ENCODE results near the gene ERMN. TPM values are rescaled to one million over a fixed set of nuclear protein-coding genes. Genes with fewer than 3 reads are reported as not detected.

ERMN gene
- total RNA-seq, 8 experiments from 2014 or later: 0.05 to 6.6 (median 0.32) TPM; not detected in 1

DNA sequence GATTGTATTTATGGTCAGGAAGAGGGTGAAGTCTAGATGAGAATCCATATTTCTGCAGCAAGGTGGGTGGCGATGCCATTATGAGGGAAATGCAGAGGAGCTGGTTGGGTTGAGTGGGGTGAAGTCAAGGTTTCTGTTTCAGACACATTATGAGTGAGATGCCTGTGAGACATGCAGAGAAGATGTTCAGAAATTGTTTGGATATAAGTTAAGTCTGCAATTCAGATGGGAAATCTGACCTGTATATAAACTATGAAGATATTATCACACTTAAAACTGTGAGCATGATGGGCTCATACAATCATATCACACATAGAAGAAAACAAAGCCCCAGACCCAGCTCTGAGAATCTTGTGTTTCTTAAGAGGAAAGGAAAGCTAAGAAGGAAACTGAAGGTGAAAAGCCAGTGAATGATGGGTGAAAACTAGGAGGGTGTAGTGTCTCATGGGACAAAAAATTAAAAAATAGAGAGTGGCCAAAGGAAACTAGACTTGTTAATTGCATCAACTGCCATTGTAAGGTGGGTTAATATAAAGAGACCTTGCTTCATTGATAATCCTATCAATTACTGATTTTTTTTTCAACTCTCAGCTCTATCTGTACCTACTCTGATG is 53.9 kb downstream of the ERMN start:
- Histone ChIP-seq H3K27ac (no peak overlapping the region), H3K4me1 (replicated peaks in 1 of 2) (no peaks in the 10 kb centered on the region), H3K4me3 (no peak overlapping the region)
- ATAC-seq (replicated peaks in 6 of 8): no peak
- WGBS, 10 experiments: 80 to 100% (median 100%) methylated on average over 1 of the region's 1 CpG; no CpG with 5 or more reads in 5 of the 10 experiments
- in situ Hi-C loops (cut with MboI; ENCODE audit: low pct_unique_long_range_greater_than_20kb in 2 of 9, low sequenced_read_pairs in 9 of 9, unreplicated experiment in 9 of 9): no loop called here

DNA sequence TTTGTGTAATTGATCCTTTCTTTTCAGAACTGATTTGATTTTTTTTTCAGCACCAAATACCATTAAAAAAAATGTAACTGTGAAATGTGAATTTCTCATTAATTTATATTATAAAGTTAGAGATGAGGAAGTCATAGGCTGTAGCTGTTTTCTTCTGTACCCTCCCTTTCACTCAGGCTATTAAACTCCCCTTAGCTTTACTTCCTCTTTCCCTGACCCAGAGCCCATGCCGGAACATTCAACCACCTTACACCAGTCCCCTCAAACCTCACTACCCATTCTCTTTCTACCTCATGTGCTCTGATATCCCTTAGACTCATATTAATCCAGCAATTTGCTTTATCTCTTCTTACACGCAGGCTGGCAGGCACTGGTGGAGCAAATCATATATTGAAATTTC is 55.7 kb downstream of the ERMN start:
- H3K4me3 ChIP-seq: no peak overlapping the region
- peaks cover 0 to under 1% of the 10 kb centered on the region in 2 donors for H3K4me1 ChIP-seq (replicated peaks in 1 of 2)
- 71 to 100% (median 93%) methylated on average over 1 to 2 of the region's 2 CpGs for WGBS, 10 experiments
- no peak overlapping the region for H3K27ac ChIP-seq
- in situ Hi-C loops (cut with MboI; ENCODE audit: low pct_unique_long_range_greater_than_20kb in 2 of 9, low sequenced_read_pairs in 9 of 9, unreplicated experiment in 9 of 9): no loop called here
- no peak for ATAC-seq (replicated peaks in 6 of 8)

DNA sequence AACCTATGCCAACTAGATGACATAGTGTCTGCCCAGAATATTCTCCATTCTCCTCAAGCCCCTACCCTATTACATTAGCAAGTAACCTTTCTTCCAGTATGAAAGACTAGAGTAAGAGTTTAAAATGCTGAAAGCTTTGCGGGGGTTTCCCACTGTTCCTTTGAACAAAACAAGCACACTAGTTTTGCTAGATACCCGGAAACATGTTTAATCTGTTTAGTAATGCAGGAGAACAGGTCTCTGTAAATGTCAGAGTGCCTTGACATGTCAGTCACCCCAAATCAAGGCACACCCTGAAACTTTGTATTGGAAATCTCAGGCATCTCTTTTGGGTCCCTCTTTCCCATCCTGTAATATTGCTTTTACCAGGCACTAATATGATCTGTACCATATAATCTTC is 56.6 kb downstream of the ERMN start:
- peaks cover 0 to 3% of the 10 kb centered on the region in 2 donors for H3K4me1 ChIP-seq (replicated peaks in 1 of 2)
- no peak overlapping the region for H3K27ac ChIP-seq
- in situ Hi-C loops (cut with MboI; ENCODE audit: low pct_unique_long_range_greater_than_20kb in 2 of 9, low sequenced_read_pairs in 9 of 9, unreplicated experiment in 9 of 9): no loop called here
- 75 to 100% (median 100%) methylated on average over 1 to 2 of the region's 2 CpGs; no CpG with 5 or more reads in 3 of the 10 experiments for WGBS, 10 experiments
- no peak overlapping the region for H3K4me3 ChIP-seq
- no peak for ATAC-seq (replicated peaks in 6 of 8)

Other genes with a start within 250 kb of the ERMN start
- 10 to 100 TPM in 1 of 8 experiments, under 1 TPM in 6, not detected in 1; 0.04 to 11.0 (median 0.35) TPM for gene GALNT5, start 68.1 kb downstream of the ERMN start, total RNA-seq
- gene CYTIP, start 118.3 kb upstream of the ERMN start, total RNA-seq: under 1 TPM in 2 of 8 experiments, not detected in 6; 0.07 to 0.52 TPM

Data from motor neuron (in vitro differentiated cells).